Caco-2 (cell line): Measurements from ENCODE around the gene CNOT6. TPM values are rescaled to one million over a fixed set of nuclear protein-coding genes. Genes with fewer than 3 reads are reported as not detected.

Source experiments
- BruUV-seq: library from RNA; stranded (reverse); fragments of 400-500 nt; replicated peaks from 2 replicates; lab custom pipeline; 2021; lab: Mats Ljungman, UMichigan
- CTCF ChIA-PET: fragments of 300-600 bp; sonication (Branson Sonifier 250); formaldehyde crosslinking; loops from one replicate; lab custom pipeline; 2022; ENCODE audit warnings: antibody characterized with exemption; lab: Charles Lee
- POLR2A ChIA-PET: fragments of 300-600 bp; sonication (Branson Sonifier 250); formaldehyde crosslinking; loops from one replicate; lab custom pipeline; 2022; ENCODE audit warnings: antibody characterized with exemption; lab: Charles Lee
- DNase-seq, 2 experiments: peaks; one replicate each; pipeline versions ENCODE4 v3.0.0 to v3.0.0-alpha.2; 2020 to 2022
- H3K27me3 ChIP-seq: replicated peaks from 2 replicates; pipeline ENCODE4 v1.6.0; 2011; ENCODE audit warnings: low read length; ENCODE audit not compliant: control insufficient read depth, insufficient read depth
- H3K36me3 ChIP-seq: 2 replicates; pipeline ENCODE4 v1.5.1; 2011; ENCODE audit warnings: low read length; ENCODE audit not compliant: control insufficient read depth, insufficient read depth
- H3K4me1 ChIP-seq: fragments of 250-450 bp; sonication (Bioruptor Pico); 2 replicates; pipeline ENCODE4 v1.5.1; 2020; ENCODE audit warnings: mild to moderate bottlenecking
- H3K4me3 ChIP-seq: 2 replicates; pipeline ENCODE4 v1.5.1; 2011; ENCODE audit warnings: low read depth, mild to moderate bottlenecking, control low read depth, low read length
- H3K9me3 ChIP-seq: fragments of 250-450 bp; sonication (Bioruptor Pico); 2 replicates; pipeline ENCODE4 v1.5.1; 2020; ENCODE audit warnings: mild to moderate bottlenecking, moderate library complexity
- H3K27ac Mint-ChIP-seq: one replicate; pipeline ENCODE4 v1.8.0; 2022; ENCODE audit warnings: mixed read lengths; ENCODE audit not compliant: unreplicated experiment
- H3K27me3 Mint-ChIP-seq: one replicate; pipeline ENCODE4 v1.8.0; 2022; ENCODE audit warnings: mixed read lengths; ENCODE audit not compliant: insufficient read depth, unreplicated experiment
- H3K36me3 Mint-ChIP-seq: one replicate; pipeline ENCODE4 v1.8.0; 2022; ENCODE audit warnings: mild to moderate bottlenecking, mixed read lengths; ENCODE audit not compliant: insufficient read depth, unreplicated experiment
- H3K4me1 Mint-ChIP-seq: one replicate; pipeline ENCODE4 v1.8.0; 2022; ENCODE audit warnings: low read depth, mixed read lengths; ENCODE audit not compliant: unreplicated experiment
- H3K4me3 Mint-ChIP-seq: one replicate; pipeline ENCODE4 v1.8.0; 2022; ENCODE audit warnings: mild to moderate bottlenecking, moderate library complexity, mixed read lengths; ENCODE audit not compliant: unreplicated experiment
- H3K9me3 Mint-ChIP-seq: one replicate; pipeline ENCODE4 v1.8.0; 2022; ENCODE audit warnings: mixed read lengths; ENCODE audit not compliant: unreplicated experiment
- CTCF ChIP-seq, 2 experiments: fragments of 200-600 bp in 1 of 2; IDR thresholded peaks; 1 replicate in 1 of 2; 2 replicates in 1 of 2; pipeline versions ENCODE4 v1.5.1 to v1.8.0; 2011 to 2022; ENCODE audit warnings: antibody characterized with exemption in 1 of 2, control low read depth in 1 of 2, inconsistent platforms in 1 of 2, low read depth in 1 of 2, low read length in 1 of 2, mild to moderate bottlenecking in 1 of 2, moderate library complexity in 1 of 2; ENCODE audit not compliant: insufficient read depth in 1 of 2, severe bottlenecking in 1 of 2, unreplicated experiment in 1 of 2
- intact Hi-C: fragments of 100-400 bp; cut with micrococcal nuclease; formaldehyde crosslinking; loops from one replicate; pipeline ENCODE4 v1.10.0; 2022; ENCODE audit not compliant: unreplicated experiment
- total RNA-seq: library from RNA; stranded (reverse); gene quantifications from 2 replicates; pipeline ENCODE4 v1.2.3, GENCODE V29; 2022

The CNOT6 gene
- total RNA-seq, 1 experiment from 2014 or later, result 46.3 TPM

DNA sequence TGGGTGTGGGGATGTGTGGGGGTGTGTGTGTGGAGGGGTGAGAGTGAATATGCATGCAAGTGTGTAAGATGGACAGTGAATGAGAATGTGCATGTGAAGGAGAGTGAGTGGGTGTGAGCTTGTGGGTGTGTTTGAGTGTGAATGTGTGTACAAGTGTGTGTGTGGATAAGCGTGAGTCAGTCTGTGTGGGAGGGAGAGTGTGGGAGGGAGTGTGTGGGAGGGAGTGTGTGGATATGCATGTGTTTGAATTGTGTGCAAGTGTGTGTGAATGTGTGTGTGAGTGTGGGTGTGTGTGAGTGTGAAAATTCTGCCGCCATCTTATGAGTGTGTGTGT is 100.8 kb downstream of the CNOT6 start:
- no peaks in the 10 kb centered on the region for H3K36me3 ChIP-seq
- CTCF ChIA-PET, result no interaction called here
- no peaks in the 10 kb centered on the region for H3K36me3 Mint-ChIP-seq

DNA sequence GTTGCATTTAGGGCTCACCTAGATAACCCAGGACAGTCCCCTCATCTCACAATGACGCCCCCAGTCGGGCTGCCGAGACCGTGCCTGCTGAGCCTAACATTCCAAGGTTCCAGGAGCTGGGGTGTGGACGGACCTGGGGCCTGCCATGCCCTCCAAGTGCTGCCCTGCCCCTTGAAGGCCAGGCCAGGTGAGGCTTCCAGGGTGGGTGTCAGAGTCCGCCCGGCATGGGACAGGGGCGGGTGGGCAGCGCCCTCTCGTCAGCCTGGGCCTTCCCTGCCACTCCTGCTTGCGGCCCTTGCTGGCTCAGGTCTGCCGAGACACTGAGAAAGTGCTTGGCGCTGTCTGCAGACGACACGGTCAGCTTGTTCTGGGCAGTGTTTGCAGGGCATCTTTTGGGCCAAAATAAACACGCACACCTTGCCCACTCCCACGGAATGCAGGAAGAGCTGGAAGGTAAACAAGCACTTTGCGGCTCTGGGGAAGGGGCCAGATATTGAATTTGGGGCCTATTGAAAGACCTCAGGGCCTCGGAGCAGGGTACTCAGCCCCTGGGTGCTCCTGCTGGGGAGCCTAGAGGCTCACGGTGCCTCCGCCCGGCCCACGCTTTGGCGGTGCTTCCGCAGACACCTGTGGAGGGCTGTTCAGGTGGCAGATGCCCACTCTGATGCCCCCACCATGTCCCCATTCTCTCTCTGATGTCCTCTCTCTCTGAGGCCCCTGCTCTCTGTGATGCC is 101.4 kb downstream of the CNOT6 start:
- no peak for TF ChIP-seq CTCF (IDR thresholded peaks at IDR 0.05; ENCODE audit: insufficient read depth in 1 of 2, low read depth in 1 of 2, low read length in 1 of 2, severe bottlenecking in 1 of 2, unreplicated experiment in 1 of 2)
- no peak for DNase-seq
- ChIA-PET CTCF (no interaction called here), POLR2A (no interaction called here)
- Histone ChIP-seq H3K27me3 (no peaks in the 10 kb centered on the region), H3K4me1 (no peaks in the 10 kb centered on the region), H3K4me3 (no peak overlapping the region), H3K9me3 (no peaks in the 10 kb centered on the region), H3K36me3 (no peaks in the 10 kb centered on the region)
- BruUV-seq, result no TSS peak
- no peaks in the 10 kb centered on the region for H3K36me3 Mint-ChIP-seq
- intact Hi-C loops, result no loop called here
- no peak overlapping the region for H3K4me3 Mint-ChIP-seq
- no peaks in the 10 kb centered on the region for H3K4me1 Mint-ChIP-seq
- no peak overlapping the region for H3K27ac Mint-ChIP-seq
- H3K27me3 Mint-ChIP-seq, result peaks cover 3% of the 10 kb centered on the region
- H3K9me3 Mint-ChIP-seq, result no peaks in the 10 kb centered on the region

More for the DNA sequence above, 100.8 kb downstream of the CNOT6 start:
- no peak for DNase-seq
- Mint-ChIP-seq H3K4me3 (no peak overlapping the region), H3K27me3 (peaks cover 3% of the 10 kb centered on the region), H3K27ac (no peak overlapping the region), H3K4me1 (no peaks in the 10 kb centered on the region), H3K9me3 (no peaks in the 10 kb centered on the region)
- no TSS peak for BruUV-seq
- no peak for TF ChIP-seq CTCF (IDR thresholded peaks at IDR 0.05; ENCODE audit: insufficient read depth in 1 of 2, low read depth in 1 of 2, low read length in 1 of 2, severe bottlenecking in 1 of 2, unreplicated experiment in 1 of 2)
- POLR2A ChIA-PET, result no interaction called here
- Histone ChIP-seq H3K27me3 (no peaks in the 10 kb centered on the region), H3K4me1 (no peaks in the 10 kb centered on the region), H3K9me3 (no peaks in the 10 kb centered on the region), H3K4me3 (no peak overlapping the region)
- intact Hi-C loops, result no loop called here

GRCh38 chr5:180596115-180596667 is 102.0 kb downstream of the CNOT6 start:
- POLR2A ChIA-PET, result no interaction called here
- no peaks in the 10 kb centered on the region for H3K4me1 Mint-ChIP-seq
- Histone ChIP-seq H3K4me1 (no peaks in the 10 kb centered on the region), H3K9me3 (no peaks in the 10 kb centered on the region), H3K4me3 (no peak overlapping the region), H3K27me3 (no peaks in the 10 kb centered on the region), H3K36me3 (no peaks in the 10 kb centered on the region)
- BruUV-seq, result no TSS peak
- intact Hi-C loops, result no loop called here
- no peak overlapping the region for H3K4me3 Mint-ChIP-seq
- no peaks in the 10 kb centered on the region for H3K36me3 Mint-ChIP-seq
- H3K9me3 Mint-ChIP-seq, result no peaks in the 10 kb centered on the region
- no peak for DNase-seq
- CTCF ChIA-PET, result no interaction called here
- TF ChIP-seq CTCF (IDR thresholded peaks at IDR 0.05; ENCODE audit: insufficient read depth in 1 of 2, low read depth in 1 of 2, low read length in 1 of 2, severe bottlenecking in 1 of 2, unreplicated experiment in 1 of 2), result no peak
- H3K27me3 Mint-ChIP-seq, result peaks cover 3% of the 10 kb centered on the region
- H3K27ac Mint-ChIP-seq, result no peak overlapping the region
